ENCODE results near the gene LSM7.

DNA sequence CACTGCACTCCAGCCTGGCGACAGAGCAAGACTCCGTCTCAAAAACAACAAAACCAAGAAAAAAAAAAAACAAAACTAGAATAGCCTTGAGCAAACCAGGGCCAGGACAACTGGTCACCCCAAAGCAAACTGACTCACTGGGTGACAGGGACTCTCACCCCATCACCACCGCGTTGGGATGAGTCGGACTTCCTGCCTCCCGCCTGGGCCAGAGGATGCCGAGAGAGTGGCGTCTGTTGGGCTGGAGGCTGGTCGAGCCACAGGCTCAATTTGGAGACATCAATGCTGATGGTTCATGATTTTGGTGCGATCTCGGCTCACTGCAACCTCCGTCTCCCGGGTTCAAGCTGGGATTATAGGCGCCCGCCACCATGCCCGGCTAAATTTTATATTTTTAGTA, 43.3 kb upstream of the LSM7 start:
- TF ChIP-seq EZH2phosphoT487 (IDR thresholded peaks at IDR 0.05; ENCODE audit: borderline replicate concordance, low read length), result no peak
- TF ChIP-seq, protein P1, sequence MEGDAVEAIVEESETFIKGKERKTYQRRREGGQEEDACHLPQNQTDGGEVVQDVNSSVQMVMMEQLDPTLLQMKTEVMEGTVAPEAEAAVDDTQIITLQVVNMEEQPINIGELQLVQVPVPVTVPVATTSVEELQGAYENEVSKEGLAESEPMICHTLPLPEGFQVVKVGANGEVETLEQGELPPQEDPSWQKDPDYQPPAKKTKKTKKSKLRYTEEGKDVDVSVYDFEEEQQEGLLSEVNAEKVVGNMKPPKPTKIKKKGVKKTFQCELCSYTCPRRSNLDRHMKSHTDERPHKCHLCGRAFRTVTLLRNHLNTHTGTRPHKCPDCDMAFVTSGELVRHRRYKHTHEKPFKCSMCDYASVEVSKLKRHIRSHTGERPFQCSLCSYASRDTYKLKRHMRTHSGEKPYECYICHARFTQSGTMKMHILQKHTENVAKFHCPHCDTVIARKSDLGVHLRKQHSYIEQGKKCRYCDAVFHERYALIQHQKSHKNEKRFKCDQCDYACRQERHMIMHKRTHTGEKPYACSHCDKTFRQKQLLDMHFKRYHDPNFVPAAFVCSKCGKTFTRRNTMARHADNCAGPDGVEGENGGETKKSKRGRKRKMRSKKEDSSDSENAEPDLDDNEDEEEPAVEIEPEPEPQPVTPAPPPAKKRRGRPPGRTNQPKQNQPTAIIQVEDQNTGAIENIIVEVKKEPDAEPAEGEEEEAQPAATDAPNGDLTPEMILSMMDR (conservative IDR thresholded peaks at IDR 0.05; ENCODE audit: low read depth, low read length), result no peak

All from PC-3 (cell line).